Suprapubic skin (tissue), 3 donors: ENCODE results near the gene TMUB1.

Source experiments
- POLR2AphosphoS5 ChIP-seq, 3 donors: sonication (generic); formaldehyde crosslinking; IDR thresholded peaks; one replicate each; pipeline ENCODE4 v1.6.1; 2017; ENCODE audit warnings: antibody characterized with exemption in 3 of 3
- TF ChIP-seq, protein P1 (sequence below), 2 donors: fragments of 200-600 bp in 1 of 2; fragments of 450-650 bp in 1 of 2; sonication (generic) in 1 of 2; IDR thresholded peaks; one replicate each; pipeline ENCODE4 v1.5.1; 2016 to 2019; ENCODE audit warnings: antibody characterized with exemption in 2 of 2, mild to moderate bottlenecking in 1 of 2, moderate library complexity in 1 of 2

DNA sequence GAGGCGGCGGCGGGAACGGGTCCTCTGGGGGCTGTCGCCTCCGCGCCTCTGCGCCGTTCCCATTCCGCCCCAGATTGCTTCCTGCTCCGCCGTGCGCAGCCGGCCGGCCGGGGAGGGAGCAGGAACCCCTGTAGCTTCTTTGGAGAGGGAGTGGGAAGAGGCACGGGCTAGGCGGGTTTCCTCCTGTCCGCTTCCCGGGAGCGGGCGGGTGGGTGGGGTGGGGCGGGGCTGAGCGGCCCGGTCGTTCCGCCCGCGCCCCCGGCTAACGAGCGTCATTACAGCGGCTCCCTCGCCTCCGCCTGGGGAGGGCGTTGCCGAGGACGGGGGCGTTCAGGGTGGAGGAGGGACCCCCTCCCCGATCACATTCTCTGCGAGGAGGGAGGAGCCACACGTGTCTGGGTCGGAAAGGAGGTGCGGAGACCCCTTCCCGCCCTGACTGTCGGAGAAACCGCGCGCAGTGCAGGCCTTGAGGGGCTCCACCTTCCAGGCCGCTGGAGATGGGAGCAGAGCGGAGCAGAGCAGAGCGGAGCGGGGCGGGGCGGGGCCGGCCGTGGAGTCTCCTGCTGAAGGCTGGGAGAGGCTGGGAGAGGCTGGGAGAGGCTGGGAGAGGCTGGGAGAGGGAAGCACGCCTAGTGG, 42.7 kb upstream of the TMUB1 start:
- TF ChIP-seq, protein P1, sequence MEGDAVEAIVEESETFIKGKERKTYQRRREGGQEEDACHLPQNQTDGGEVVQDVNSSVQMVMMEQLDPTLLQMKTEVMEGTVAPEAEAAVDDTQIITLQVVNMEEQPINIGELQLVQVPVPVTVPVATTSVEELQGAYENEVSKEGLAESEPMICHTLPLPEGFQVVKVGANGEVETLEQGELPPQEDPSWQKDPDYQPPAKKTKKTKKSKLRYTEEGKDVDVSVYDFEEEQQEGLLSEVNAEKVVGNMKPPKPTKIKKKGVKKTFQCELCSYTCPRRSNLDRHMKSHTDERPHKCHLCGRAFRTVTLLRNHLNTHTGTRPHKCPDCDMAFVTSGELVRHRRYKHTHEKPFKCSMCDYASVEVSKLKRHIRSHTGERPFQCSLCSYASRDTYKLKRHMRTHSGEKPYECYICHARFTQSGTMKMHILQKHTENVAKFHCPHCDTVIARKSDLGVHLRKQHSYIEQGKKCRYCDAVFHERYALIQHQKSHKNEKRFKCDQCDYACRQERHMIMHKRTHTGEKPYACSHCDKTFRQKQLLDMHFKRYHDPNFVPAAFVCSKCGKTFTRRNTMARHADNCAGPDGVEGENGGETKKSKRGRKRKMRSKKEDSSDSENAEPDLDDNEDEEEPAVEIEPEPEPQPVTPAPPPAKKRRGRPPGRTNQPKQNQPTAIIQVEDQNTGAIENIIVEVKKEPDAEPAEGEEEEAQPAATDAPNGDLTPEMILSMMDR (IDR thresholded peaks at IDR 0.05), result no peak
- TF ChIP-seq POLR2AphosphoS5 (IDR thresholded peaks at IDR 0.05), result no peak
